Esophagus squamous epithelium (tissue), 4 donors: ENCODE results near the gene ATP13A4.

Experiments
- CTCF ChIP-seq, 6 experiments: fragments of 450-650 bp in 4 of 6; fragments of 200-600 bp in 2 of 6; sonication (generic) in 2 of 6; IDR thresholded peaks; one replicate each; pipeline ENCODE4 v1.5.1; 2016 to 2019; ENCODE audit warnings: antibody characterized with exemption in 6 of 6, mild to moderate bottlenecking in 4 of 6, moderate library complexity in 4 of 6
- POLR2A ChIP-seq, 4 donors: fragments of 450-650 bp; IDR thresholded peaks; one replicate each; pipeline ENCODE4 v1.6.1; 2017; ENCODE audit warnings: antibody characterized with exemption in 4 of 4, mild to moderate bottlenecking in 4 of 4, moderate library complexity in 3 of 4

- no peak for TF ChIP-seq CTCF (IDR thresholded peaks at IDR 0.05)
- no peak for TF ChIP-seq POLR2A (IDR thresholded peaks at IDR 0.05)
Observed at GRCh38 chr3:193594946-193595689, 40.4 kb upstream of the ATP13A4 start.
